HK-2 (cell line): ENCODE results near the gene PCMTD2.

Source experiments
- DNase-seq: peaks from one replicate; pipeline ENCODE4 v3.0.0-alpha.2; 2018; ENCODE audit not compliant: unreplicated experiment

Gene PCMTD2

DNA sequence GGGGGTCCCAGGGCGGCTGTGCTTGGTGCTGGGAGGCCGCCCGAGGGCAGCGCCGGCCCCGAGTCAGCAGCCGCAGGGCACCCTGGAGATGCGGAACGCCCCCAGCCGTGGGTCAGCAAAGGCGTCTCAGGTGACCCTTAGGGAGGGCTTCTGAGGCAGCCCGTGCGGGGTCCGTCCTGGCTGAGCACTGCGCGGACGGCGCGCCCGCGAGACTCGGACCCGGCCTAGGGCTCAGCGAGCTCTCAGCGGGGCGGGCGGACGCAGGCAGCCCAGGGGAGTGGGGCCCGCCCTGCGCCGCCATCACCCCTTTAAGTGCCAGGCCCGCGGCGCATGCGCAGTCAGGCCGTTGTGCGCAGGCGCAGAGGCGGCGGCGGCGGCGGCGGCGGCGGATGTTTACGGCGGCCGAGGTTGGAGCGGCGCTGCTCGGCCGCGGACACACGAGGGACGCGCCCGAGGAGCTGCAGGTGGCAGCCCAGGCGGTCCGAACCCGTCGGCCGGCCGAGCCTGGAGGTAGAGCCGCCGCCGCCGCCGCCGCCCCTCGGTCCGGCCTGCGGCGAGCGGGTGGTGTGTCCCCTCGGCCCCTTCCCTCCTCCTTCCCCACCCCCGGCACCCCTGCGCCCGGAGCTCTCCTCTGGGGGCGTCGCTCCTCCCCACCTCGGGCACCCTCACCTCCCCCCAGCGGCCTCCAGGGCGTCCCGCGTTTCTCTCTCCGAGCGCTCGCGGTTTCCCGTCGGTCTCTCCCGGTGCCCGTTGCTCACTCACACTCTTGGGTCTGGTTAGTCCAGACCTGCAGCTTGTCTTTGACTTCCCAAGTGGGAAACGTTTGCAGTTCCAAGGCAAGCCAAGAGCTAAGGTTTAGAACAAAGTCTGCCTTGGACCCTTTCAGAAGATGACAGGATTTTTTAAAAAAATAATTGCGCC lies at the start of gene PCMTD2:
PCMTD2 (plus strand) TSS at position 388 of the 921 bp plus-strand sequence. CDS start 4,218 bp downstream, outside the sequence.
- DNase-seq, result peak; percentile 91

DNA sequence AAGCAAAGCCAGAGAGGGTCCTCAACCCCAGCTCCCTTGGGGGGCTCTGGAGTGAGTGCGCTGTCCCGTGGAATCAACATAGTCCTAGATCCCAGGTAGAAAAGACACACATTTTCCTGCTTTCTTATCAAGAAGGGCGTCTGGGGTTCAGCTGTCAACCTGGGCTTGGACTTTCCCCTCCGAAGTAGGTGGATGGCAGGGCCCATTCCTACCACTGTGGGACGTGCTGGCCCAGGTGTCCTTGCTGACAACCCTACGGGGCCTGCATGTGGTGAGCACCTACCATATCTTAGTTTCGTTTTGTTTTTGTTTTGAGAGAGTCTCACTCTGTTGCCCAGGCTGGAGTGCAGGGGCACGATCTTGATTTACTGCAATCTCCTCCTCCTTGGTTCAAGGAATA lies 48.9 kb upstream of the PCMTD2 start:
- no peak for DNase-seq

DNA sequence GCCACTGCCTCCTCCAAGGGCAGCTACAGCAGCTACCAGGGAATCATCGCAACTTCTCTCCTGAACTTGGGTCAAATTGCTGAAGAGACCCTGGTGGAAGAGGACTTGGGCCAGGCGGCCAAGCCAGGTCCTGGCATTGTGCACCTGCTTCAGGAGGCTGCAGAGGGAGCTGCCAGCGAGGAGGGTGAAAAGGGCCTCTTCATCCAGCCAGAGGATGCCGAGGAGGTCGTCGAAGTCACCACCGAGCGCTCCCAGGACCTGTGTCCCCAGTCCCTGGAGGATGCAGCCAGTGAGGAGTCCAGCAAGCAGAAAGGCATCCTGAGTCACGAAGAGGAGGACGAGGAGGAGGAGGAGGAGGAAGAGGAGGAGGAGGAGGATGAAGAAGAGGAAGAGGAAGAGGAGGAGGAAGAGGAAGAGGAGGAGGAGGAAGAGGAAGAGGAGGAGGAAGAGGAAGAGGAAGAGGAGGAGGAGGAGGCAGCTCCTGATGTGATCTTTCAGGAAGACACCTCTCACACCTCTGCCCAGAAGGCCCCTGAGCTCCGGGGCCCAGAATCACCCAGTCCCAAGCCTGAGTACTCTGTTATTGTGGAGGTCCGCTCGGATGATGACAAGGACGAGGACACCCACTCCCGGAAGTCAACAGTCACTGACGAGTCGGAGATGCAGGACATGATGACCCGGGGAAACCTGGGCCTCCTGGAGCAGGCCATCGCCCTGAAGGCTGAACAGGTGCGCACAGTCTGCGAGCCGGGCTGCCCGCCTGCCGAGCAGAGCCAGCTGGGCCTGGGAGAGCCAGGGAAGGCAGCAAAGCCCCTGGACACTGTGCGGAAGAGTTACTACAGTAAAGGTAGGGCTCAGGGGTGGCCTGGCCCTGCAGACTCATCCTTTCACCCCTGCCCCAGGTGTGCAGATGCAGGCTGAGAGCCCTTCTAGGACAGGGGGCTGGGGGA lies 47.6 kb upstream of the PCMTD2 start:
- DNase-seq, result no peak

DNA sequence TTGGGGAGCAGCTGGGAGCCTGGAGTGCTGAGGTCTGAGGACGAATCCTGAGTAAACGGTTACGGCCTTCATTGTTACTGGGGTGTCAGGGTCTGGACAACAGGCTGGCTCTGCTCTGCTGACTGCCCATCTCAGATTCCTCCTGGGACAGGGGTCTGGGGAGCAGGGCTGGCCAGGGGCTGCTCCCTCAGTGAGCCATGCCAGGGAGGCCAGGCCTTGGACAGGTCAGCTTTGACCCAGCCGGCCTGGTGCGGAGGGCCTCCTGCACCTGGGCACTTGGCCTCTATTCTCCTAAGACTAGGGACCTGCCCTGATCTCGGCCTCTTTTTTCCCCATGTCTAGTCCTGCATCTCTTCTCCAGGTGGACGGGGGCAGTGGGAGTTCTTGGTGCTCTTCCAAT lies 46.4 kb upstream of the PCMTD2 start:
- no peak for DNase-seq

DNA sequence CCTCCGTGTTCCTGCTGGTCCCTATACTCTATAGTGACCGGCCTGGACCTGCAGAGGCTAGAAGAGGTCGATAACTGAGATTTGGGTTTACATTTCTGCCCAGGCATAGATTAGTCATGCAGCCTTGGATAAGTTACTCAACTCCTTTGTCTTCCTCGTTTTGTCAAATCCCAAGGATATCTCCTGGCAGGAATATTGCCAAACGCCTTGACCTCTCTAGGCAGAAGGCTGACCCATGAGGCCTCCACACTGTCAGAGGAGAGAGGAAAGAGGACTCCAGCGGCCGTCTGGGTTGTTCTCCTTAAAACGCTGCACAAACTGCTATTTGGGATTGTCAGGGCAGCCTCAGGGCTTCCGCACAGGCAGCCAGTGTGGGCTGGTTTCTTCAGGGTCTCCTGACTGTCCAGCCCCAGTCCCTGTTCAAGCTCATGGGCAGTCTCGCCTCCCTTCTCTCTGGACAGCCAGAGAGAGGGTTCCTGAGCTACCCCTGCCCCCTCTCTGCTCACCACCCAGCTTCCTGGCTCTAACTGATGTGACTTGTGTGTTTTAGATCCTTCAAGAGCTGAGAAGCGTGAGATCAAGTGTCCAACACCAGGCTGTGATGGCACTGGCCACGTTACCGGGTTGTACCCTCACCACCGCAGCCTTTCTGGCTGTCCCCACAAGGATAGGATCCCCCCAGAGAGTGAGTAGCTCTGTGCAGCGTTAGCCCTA lies 44.7 kb upstream of the PCMTD2 start:
- DNase-seq, result no peak

DNA sequence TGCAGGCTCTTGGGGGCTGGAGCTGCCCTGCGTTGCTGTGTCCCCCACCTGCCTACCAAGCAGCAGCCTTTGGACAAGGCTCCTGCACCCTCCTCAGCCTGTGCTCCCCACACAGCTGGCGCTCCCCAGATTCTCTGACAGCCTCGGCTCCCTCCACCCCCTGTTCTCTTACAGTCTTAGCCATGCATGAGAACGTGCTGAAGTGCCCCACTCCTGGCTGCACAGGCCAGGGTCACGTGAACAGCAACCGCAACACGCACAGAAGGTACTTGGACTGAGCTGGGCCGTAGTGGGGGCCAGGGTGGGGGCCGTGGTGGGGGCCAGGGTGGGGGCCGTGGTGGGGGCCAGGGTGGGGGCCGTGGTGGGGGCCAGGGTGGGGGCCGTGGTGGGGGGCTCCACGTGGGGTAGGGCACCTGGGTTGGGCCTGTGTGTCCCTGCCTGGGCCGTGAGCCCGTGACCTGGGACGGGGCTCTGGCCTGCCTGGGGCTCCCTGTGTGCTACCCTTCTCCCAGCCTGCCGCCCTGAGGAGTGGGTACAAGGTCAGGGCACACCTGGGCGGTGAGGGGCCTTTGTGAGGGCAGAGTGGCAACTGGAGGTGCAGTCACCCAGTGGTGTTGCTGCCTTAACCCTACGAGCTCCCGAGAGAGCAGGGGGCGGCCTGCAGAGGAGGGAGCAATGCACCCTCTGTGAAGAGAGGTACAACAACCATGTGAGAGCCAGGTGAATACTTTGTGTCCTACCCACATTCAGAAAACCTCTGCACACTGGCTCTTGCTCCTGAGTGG lies 43.5 kb upstream of the PCMTD2 start:
- DNase-seq, result no peak

DNA sequence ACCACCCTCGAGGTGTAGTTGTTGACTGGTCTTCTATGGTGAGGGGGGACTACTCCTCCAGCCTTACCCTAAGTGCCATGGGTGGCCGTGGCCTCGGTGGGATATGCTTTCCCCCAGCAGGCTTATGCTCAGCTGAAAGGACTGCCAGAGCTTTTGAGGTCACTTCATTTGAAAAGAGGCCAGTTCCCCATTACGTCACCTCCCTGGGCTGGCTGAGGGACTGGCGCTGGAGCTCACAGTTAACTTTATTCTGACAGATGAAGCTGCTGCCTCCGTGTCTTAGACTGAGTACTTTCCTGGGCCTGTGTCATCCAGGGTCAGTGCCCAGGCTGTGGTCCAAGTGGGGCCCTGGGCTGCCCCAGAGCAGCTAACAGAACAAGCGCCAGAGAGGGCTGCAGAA lies 42.8 kb upstream of the PCMTD2 start:
- DNase-seq, result no peak

DNA sequence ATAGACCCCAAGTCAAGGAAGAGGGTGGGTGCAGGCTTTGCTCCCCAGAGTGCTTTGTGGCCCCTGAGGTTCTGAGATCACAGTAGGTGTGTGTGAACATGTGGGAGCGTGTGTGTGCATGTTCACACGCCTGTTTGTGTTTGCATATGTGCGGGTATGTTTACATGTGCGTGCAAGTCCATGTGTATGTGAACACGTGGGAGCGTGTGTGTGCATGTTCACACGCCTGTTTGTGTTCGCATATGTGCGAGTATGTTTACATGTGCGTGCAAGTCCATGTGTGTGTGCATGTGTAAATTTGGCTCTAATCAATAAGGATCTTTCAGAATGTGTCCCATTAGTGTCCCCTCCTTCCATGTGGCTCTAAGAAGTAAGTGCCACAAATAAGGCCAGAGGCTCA lies 41.4 kb upstream of the PCMTD2 start:
- no peak for DNase-seq

DNA sequence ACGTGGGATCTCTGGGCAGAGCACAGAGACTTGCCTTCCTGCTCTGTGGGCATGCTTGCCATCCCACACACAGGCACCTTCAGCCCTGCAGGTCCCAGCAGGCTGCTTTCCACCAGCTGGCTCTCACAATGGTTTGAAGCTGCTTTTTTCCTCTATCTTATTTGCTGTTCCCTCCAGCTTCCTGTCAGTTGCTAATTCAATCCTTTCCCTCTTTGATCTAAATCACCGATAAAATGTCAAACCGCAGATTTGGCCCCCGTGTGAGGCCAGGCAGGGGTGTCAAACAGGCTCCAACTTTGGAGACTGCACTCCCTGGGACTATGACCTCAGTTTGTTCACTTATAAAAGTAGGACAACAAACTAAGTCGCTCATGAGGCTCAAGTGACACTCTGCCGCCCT lies 40.6 kb upstream of the PCMTD2 start:
- DNase-seq, result no peak

DNA sequence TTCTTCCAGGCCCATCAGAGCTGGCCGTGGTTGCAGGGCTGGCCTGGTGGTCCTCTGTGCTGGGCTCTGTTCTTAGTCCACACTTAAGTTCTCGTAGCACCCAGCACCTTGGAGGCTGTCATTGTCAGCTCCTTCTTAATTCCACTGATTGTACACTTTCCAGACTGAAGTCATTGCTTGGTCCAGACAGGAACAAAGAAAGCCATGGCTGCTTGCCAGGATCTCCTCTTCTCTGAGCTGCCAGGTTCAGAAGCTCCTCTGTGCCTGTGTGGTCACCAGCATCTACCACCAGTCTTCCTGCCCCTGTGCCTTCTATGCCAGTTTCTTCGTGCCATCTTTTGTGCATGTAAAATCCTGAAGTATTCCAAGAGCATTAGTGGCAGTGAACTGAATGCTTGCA lies 39.5 kb upstream of the PCMTD2 start:
- DNase-seq, result no peak

DNA sequence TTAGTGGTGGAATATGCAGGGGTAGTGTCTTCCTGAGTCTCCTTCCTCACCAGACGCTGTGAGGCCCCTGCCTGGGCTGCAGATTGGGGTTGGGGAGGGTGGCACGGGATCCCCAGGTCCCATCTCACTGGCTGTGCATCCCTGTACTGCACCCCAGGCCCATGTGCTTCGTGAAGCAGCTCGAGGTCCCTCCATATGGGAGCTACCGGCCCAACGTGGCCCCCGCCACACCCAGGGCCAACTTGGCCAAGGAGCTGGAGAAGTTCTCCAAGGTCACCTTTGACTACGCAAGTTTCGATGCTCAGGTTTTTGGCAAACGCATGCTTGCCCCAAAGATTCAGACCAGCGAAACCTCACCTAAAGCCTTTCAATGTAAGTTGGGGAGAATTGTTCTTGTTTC lies 38.6 kb upstream of the PCMTD2 start:
- no peak for DNase-seq

DNA sequence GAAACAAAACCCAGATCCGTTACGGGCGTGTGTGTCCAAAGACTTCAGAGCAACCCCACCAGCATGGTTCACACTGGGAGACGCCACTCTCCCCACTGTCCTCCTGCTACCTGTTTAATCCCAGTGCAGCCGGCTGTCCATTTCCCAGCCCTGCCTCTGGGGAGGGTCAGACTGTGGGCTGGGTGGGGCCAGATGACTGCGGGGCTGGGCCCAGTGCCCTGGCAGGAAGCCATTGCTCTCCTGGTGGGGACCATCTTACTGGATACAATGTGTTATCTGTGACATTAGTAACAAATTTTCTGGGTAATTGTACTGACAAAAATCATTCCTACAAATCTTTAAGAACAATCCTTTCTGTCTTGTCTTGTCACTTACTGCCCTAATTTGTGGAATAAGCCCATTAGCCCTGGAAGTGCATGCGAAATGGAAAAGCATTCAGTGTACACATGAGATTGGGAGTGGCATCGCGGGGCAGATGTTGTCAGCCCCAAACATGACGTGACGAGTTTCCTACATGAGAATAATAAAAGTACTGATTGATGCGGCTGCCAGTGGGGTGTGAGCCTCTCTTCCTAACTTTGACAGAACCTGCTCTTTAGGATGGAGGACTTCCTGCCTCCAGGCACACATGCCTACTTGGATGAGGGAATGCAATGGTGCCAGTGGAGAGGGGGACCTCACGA lies 37.9 kb upstream of the PCMTD2 start:
- no peak for DNase-seq

DNA sequence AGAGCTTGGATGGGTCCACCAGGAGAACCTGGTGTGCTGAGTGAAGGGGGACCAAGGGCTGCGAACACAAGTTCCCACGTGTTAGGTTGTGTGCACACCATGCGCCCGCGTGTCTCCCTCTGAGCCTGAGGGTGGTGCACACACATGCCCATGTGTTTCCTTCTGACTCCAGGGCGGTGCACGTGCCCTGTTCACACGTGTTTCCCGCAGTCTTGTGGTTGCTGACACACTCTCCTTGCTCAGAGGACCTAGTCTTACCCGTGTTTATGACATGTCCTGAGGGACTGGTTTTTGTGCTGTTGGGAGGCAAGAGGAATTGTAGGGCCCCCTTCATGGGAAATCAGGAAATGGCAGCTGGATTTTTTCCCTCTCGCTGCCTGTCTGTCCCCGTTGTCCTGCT lies 36.3 kb upstream of the PCMTD2 start:
- no peak for DNase-seq

DNA sequence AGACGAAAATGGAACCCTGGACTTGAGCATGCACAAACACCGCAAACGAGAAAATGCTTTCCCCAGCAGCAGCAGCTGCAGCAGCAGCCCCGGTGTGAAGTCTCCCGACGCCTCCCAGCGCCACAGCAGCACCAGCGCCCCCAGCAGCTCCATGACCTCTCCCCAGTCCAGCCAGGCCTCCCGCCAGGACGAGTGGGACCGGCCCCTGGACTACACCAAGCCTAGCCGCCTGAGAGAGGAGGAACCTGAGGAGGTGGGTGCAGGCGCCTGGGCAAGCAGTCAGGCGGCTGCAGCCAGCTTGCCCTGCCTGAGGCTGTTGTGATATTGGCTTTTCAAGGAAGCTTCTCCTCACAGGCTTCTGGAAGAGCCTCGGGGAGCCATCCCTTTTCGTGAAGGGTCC lies 35.8 kb upstream of the PCMTD2 start:
- no peak for DNase-seq

DNA sequence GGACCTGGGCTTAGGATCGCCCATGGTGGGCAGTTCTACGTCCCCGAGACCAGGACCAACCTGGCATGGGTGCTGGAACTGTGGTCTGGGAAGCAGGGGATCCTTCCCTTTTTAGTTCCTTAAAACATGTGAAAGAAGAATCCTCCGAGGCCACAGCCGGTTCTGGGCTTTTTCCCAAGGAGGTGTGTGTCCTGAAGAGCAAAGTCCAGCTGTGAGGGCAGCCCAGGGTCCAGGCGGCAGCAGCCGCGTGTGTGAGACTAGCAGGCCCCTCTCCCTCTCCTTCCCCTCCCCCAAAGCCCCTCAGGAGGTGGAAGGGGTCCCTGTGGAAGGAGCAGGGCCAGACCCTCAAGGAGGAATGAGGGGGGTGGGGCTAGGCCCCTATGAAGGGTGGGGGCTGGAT lies 35.1 kb upstream of the PCMTD2 start:
- no peak for DNase-seq

DNA sequence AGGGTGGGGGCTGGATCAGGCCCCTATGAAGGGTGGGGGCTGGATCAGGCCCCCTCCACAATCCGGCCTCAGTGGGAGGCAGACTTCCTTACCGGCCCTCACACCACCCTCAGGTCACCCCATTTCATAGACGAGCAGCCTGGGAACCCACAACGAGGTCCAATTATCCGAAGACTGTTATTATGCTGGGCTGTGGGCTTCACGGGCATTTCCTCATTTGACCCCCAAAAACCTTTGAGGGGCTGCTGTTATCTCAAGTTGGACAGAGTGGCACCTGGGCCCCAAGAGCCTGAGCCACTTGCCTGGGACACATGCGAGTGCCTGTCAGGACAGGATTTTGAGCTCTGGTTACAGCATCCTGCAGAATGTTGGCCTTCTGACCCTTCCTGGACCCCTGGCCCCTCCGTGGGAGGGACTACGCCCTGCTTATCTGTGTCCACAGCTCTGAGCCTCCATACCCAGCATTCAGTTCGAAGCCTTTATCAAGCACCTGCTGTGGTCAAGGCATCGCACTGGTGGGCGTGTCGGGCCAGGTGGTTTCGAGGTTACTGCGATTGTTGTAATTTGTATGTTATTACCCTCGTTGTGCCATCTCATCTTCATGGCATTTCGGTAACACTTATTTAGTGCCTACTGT lies 34.5 kb upstream of the PCMTD2 start:
- no peak for DNase-seq

DNA sequence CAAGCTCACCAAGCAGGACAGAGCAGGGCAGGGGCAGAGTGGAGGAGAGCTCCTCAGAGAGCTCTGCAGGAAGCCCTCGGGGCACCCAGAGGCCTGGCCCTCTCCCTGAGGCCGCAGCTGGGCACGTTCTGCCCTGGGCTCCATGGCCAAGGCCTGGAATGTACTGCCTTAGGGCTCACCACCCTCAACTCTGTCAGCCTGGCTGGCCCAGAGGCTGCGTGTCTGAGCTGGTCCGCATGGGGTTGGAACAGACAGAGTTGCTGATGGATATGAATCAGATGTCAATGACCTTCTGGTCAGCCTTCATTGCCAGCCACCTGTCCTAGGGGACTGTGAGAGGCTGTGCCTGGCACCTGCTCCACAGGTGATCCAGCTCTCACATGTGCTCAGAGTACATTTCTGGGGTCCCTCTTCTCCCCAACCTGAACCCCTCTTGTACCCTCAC lies 33.2 kb upstream of the PCMTD2 start:
- peak; percentile 27 for DNase-seq

DNA sequence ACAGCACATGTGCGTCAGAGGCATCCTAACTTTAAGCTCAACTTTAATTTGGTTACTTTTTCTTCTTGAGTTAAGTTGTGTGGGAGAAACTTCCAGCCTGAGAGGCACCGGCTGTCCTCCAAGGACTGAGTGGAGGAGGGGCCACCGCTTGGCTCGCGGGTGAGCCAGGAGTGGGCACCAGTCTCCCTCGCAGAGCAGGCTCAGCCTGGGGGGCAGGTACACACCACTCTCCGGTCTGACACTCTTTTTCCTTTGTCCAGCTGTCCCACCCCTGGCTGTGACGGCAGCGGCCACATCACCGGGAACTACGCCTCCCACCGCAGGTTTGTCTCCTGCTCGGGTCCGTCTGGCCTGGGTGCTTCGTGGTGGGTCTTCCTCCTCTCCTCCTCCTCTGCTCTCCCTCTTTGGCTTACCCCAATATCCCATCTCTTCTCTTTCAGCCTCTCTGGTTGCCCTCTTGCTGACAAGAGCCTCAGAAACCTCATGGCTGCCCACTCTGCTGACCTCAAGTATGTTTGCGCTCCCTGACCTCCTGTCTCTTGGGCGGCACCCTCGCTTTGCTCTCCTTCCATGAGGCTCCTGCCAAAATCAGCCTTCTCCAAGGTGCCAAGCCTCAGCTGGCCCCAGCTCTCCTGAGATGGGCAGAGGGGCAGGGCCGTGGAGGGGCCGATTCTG lies 32.6 kb upstream of the PCMTD2 start:
- no peak for DNase-seq

DNA sequence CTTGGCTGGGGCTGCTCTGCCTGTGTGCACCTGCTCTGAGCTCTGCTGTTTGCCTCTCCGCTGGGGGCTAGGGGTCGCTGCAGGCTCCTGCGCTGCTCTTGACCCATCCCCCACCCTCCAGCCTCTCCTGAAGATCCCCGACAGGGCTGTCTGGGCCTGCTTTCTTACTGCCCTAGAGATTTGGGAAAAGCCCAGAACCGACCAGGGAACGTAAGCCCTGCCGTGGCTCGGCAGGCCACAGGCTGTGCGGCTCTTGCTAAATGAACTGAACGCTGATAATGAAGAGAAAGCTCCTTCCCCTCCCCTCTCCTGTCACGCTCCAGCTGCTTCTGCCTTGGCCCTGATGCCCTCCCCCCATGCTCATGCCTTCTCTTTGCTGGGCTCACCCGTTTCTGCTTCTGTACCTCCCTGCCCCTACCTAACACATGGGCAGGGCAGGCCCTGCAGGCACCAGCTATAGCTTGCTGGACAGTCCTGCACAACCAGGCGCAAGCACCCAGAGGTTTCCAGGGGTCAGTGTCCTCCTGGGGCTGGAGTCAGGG lies 32.0 kb upstream of the PCMTD2 start:
- DNase-seq, result peak; percentile 83
